Stimulated activated CD8-positive, alpha-beta memory T cell treated with anti-CD3 and anti-CD28 coated beads, Interleukin-7, amount 100 ng/mL, for 24 hours (primary cell): ENCODE data around the gene RNF180.

Experiments used
- DNase-seq: peaks from one replicate; pipeline ENCODE4 v3.0.0-alpha.2; 2020; ENCODE audit warnings: low read depth

The RNF180 gene

GRCh38 chr5:64165500-64166200 is at the start of gene RNF180:
Gene RNF180 (plus strand): TSS chr5:64165843. CDS start chr5:64200808, 34,965 bp downstream.
- no peak for DNase-seq

GRCh38 chr5:64125521-64125920 is 40.1 kb upstream of the RNF180 start:
- no peak for DNase-seq

GRCh38 chr5:64126202-64126741 is 39.4 kb upstream of the RNF180 start:
- DNase-seq = no peak

GRCh38 chr5:64140018-64140417 is 25.6 kb upstream of the RNF180 start:
- no peak for DNase-seq

- no peak for DNase-seq
These were observed 21.0 kb upstream of the RNF180 start for GRCh38 chr5:64144425-64145215.

GRCh38 chr5:64145216-64145895 is 20.3 kb upstream of the RNF180 start:
- no peak for DNase-seq

- no peak for DNase-seq
These were observed 18.3 kb upstream of the RNF180 start for GRCh38 chr5:64147379-64147778.

GRCh38 chr5:64147849-64148441 is 17.7 kb upstream of the RNF180 start:
- DNase-seq = no peak

GRCh38 chr5:64149268-64149667 is 16.4 kb upstream of the RNF180 start:
- no peak for DNase-seq

GRCh38 chr5:64149857-64150521 is 15.7 kb upstream of the RNF180 start:
- no peak for DNase-seq

GRCh38 chr5:64156261-64156660 is 9.4 kb upstream of the RNF180 start:
- DNase-seq = no peak

- DNase-seq = no peak
These were observed 6.8 kb upstream of the RNF180 start for GRCh38 chr5:64158827-64159226.

- no peak for DNase-seq
These were observed 5.4 kb upstream of the RNF180 start for GRCh38 chr5:64160201-64160600.

GRCh38 chr5:64161420-64161819 is 4.2 kb upstream of the RNF180 start:
- DNase-seq = no peak

GRCh38 chr5:64163135-64163534 is 2.5 kb upstream of the RNF180 start:
- DNase-seq = no peak

- no peak for DNase-seq
These were observed 1.9 kb upstream of the RNF180 start for GRCh38 chr5:64163746-64164145.

GRCh38 chr5:64164166-64164565 is 1.5 kb upstream of the RNF180 start:
- DNase-seq = no peak

- no peak for DNase-seq
These were observed 513 bp upstream of the RNF180 start for GRCh38 chr5:64165160-64165499.

GRCh38 chr5:64166201-64166959 is 737 bp downstream of the RNF180 start:
- no peak for DNase-seq

GRCh38 chr5:64176301-64176700 is 10.7 kb downstream of the RNF180 start:
- DNase-seq = no peak
